GDM1 (cell line): ENCODE results near the gene ARHGAP45.

Experiments
- DNase-seq: peaks from one replicate; lab custom pipeline; 2025; lab: John Stamatoyannopoulos, UW

ARHGAP45 gene

GRCh38 chr19:1038978-1039645, 27.9 kb upstream of the ARHGAP45 start:
- no peak for DNase-seq

DNA sequence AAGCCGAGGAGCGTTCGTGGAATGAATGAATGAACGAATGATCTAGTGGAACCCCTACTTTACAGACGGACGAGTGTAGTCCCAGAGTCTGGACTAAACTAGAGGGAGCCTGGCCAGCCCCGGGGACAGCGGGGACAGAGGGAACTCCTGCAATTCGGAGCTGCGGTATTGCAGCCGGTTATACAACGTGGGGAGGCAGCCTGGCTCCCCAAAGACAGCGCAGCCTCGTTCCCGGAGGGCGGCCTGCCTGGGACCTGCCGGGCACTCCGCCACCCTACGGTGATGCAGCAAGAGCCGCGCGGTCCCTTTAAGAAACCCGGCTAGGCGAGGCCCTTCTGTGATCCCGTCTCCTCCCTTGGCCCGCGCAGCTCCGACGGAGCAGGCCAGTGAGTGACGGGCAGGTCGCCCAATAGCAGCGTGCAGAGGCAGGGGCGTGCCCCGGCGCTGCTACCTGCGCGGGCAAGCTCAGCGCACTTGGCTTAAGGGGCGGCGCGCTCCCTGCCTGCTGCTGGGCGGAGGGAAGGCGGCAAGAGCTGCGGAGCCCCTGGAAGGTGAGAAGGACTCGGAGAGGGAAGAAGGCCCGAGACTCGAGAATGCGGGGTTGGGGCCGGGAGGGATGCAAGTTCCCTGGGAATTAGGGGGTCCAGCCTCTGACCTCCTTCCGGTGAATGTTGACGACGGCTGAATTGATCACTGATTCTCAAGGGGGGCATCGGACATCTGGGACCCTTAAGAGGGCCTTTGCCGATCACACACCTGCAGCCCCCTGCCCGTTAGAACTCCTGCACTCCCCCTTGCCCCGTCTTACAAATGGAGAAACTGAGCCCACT, 27.1 kb upstream of the ARHGAP45 start, which contains the start of gene ABCA7:
Gene ABCA7 (plus strand): TSS at position 462 of the 830 bp plus-strand sequence. CDS start 1,255 bp downstream, outside the sequence.
- DNase-seq, result peak; percentile 98

GRCh38 chr19:1040476-1041271, 26.3 kb upstream of the ARHGAP45 start:
- DNase-seq, result peak; percentile 78

GRCh38 chr19:1041272-1041834, 25.6 kb upstream of the ARHGAP45 start:
- DNase-seq, result no peak

DNA sequence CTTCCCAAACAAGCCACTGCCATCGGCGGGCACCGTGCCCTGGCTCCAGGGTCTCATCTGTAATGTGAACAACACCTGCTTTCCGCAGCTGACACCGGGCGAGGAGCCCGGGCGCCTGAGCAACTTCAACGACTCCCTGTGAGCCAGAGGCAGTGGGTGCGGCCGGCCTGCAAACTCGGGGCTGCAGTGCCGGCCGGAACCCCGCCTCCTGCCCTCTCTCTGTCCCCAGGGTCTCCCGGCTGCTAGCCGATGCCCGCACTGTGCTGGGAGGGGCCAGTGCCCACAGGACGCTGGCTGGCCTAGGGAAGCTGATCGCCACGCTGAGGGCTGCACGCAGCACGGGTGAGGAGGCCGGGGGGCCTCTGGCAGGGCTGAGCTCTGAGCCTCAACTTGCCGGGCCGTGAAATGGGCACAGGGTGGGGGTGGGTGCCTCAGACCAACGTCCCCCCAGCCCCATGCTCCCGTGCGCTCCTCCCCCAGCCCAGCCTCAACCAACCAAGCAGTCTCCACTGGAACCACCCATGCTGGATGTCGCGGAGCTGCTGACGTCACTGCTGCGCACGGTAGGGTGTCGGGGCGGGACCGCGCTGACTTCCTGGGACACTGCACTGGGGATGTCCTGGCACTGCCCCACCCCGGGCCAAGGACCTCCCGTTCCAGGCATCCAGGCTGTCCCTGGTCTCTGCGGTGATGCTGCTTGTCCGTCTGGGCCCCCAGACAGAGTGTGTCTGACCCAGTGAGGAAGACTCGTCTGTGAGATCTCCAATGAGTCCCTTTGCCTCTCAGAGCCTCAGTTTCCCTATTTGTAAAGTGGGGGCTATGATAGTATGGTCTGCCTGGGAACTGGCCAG, 24.9 kb upstream of the ARHGAP45 start:
- DNase-seq, result no peak

GRCh38 chr19:1042689-1043511, 24.1 kb upstream of the ARHGAP45 start:
- DNase-seq, result no peak

DNA sequence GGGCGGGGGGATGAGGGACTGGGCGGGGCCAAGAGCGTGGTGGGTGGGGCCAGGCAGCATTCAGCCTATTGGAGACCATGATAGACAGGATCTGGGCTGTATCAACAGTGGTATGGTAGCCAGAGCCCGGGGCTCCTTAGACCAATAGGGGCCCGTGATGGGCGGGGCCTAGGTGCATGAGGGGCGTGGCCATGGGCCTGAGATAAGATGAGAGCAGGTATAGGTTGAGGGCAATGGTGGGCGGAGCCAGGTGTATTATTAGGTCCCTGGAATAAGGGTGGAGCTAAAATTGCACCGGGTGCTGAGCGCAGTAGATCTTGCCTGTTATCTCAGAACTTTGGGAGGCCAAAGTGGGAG, 21.7 kb upstream of the ARHGAP45 start:
- peak; percentile 17 for DNase-seq

GRCh38 chr19:1046117-1046626, 20.8 kb upstream of the ARHGAP45 start:
- DNase-seq, result no peak

GRCh38 chr19:1046836-1047695, 19.9 kb upstream of the ARHGAP45 start:
- DNase-seq, result no peak

DNA sequence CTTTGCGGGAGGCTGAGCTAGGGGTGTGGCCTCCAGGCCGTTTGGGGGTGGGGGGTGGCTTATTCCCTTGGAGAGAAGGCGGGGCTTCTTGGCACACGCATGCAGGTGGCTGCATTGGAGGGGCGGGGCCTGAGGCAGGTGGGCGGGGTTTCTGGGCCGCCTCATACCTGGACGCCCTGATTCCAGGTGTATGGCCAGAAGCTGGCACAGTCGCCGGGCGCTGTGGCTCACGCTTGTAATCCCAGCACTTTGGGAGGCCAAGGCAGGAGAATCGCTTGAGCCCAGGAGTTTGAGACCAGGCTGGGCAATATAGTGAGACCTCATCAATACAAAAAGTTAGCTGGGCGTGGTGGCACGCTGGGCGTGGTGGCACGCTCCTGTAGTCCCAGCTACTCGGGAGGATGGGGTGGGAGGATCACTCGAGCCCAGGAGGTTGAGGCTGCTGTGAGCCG, 19.2 kb upstream of the ARHGAP45 start:
- no peak for DNase-seq

- DNase-seq, result no peak
Observed at GRCh38 chr19:1049106-1049505, 17.9 kb upstream of the ARHGAP45 start.

GRCh38 chr19:1049800-1050199, 17.2 kb upstream of the ARHGAP45 start:
- DNase-seq, result no peak

DNA sequence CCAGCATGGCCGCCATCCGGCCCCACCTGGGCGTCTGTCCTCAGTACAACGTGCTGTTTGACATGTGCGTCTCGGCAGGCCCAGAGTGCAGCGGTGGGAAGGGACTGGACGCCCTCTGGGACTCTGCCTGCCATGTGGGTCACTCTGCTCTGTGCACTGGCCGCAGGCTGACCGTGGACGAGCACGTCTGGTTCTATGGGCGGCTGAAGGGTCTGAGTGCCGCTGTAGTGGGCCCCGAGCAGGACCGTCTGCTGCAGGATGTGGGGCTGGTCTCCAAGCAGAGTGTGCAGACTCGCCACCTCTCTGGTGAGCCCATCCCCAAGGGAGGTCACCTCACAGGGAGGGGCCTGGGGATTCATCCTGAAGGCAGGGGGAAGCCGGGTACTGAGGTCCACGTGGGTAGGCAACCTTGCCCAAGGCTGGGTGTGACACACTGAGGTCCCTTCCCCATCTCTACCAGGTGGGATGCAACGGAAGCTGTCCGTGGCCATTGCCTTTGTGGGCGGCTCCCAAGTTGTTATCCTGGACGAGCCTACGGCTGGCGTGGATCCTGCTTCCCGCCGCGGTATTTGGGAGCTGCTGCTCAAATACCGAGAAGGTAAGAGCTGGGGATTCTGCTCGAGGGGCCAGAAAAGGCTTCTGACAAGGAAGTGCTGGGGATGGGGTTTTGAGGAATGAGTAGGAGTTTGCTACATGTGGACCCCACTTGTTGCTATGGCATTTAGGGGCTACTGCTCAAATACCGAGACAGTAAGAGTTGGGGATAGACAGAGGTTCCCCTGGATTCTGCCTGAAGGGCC, 15.8 kb upstream of the ARHGAP45 start:
- no peak for DNase-seq

GRCh38 chr19:1051791-1052190, 15.2 kb upstream of the ARHGAP45 start:
- DNase-seq, result no peak

DNA sequence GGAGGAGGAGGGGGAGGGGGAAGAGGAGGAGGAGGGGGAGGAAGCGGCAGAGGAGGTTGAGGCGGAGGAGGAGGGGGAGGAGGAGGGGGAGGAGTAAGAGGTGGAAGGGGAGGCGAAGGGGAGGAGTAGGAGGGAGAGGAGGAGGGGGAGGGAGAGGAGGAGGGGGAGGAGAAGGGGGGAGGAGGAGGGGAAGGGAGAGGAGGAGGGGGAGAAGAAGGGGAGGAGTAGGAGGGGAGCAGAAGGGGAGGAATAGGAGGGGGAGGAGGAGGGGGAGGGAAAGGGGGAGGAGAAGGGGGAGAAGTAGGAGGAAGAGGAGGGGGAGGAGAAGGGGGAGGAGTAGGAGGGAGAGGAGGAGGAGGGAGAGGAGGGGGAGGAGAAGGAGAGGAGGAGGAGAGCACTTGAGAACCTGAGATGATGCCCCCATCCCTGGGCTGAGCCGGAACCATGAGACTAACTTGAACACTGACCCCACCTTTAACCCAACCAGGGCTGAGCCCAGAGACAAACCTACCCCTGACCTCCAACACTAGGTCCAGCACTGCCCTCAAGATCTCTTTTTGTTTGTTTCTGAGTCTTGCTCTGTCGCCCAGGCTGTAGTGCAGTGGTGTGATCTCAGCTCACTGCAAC, 14.5 kb upstream of the ARHGAP45 start:
- no peak for DNase-seq

DNA sequence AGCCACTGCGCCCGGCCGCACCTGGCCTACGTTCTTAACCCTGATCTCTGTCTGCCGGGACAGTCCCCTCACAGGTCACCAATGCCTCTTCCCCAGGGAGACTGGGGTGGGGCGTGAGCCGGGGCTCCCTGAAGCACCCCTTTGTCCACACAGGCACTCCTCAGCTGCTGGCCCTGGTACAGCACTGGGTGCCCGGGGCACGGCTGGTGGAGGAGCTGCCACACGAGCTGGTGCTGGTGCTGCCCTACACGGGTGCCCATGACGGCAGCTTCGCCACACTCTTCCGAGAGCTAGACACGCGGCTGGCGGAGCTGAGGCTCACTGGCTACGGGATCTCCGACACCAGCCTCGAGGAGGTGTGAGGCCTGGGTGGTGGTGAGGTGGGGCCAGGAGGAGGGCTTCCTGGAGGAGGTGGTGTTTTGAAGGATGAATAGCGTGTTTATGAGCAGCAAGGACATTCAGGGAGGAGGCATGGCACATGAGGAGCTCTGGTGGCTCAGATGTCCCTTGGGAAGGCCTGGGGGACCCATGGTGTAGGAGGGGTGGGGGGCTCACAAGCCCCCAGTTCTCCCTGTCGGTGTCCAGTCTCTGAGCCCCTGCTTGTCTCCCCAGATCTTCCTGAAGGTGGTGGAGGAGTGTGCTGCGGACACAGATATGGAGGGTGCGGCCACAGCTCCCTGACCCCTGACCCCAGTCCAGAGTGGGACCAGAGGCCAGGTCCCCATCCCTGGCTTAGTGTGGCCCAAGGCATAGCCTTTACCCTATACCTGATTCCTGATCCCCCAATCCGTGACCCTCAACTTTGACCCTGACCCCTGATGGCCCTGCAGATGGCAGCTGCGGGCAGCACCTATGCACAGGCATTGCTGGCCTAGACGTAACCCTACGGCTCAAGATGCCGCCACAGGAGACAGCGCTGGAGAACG, 13.5 kb upstream of the ARHGAP45 start:
- DNase-seq, result no peak
